ENCODE results near the gene HYI.
"Not testable (repeated sequence)": the region's sequence is repeated elsewhere in the genome, so short reads cannot be mapped to it uniquely, and the experiment has no call there.

The HYI gene

GRCh38 chr1:43464681-43465504, 11.2 kb upstream of the HYI start:
- no peak for DNase-seq

- DNase-seq, result no peak
Measured at GRCh38 chr1:43463479-43463878, 9.7 kb upstream of the HYI start.

- no peak for DNase-seq
Measured at GRCh38 chr1:43460988-43461693, 7.4 kb upstream of the HYI start.

- DNase-seq, result not testable (repeated sequence)
Measured at GRCh38 chr1:43458379-43458778, 4.6 kb upstream of the HYI start.

- no peak for DNase-seq
Measured at GRCh38 chr1:43455213-43455889, 1.6 kb upstream of the HYI start.

GRCh38 chr1:43454270-43455011, 710 bp upstream of the HYI start:
- DNase-seq, result peak; percentile 80

- DNase-seq, result peak; percentile 88
Measured at GRCh38 chr1:43452789-43453441, 816 bp downstream of the HYI start.

- DNase-seq, result no peak
Measured at GRCh38 chr1:43451701-43452532, 1.8 kb downstream of the HYI start.

GRCh38 chr1:43451157-43451591, 2.6 kb downstream of the HYI start:
- no peak for DNase-seq

- DNase-seq, result no peak
Measured at GRCh38 chr1:43450251-43450941, 3.3 kb downstream of the HYI start.

GRCh38 chr1:43449708-43450069, 4.0 kb downstream of the HYI start:
- no peak for DNase-seq

GRCh38 chr1:43448955-43449707, 4.6 kb downstream of the HYI start:
- no peak for DNase-seq

- DNase-seq, result no peak
Measured at GRCh38 chr1:43447891-43448708, 5.6 kb downstream of the HYI start.

- no peak for DNase-seq
Measured at GRCh38 chr1:43446881-43447835, 6.6 kb downstream of the HYI start.

GRCh38 chr1:43446388-43446740, 7.4 kb downstream of the HYI start:
- DNase-seq, result no peak

GRCh38 chr1:43445606-43446387, 7.9 kb downstream of the HYI start:
- no peak for DNase-seq

- DNase-seq, result peak; percentile 61
Measured at GRCh38 chr1:43444836-43445235, 8.9 kb downstream of the HYI start.

Measured in NCI-H226 (cell line).